ELF-1 (cell line): ENCODE measurements around the gene NFKB1.
A peak's percentile ranks its signal among the peaks of the same experiment; 100 is the strongest.
"Not testable (repeated sequence)": the region's sequence is repeated elsewhere in the genome, so short reads cannot be mapped to it uniquely, and the experiment has no call there.

ENCODE experiments used
- DNase-seq: peaks from one replicate; pipeline ENCODE4 v3.0.0-alpha.2; 2016; ENCODE audit warnings: low read depth, low spot score

The NFKB1 gene

DNA sequence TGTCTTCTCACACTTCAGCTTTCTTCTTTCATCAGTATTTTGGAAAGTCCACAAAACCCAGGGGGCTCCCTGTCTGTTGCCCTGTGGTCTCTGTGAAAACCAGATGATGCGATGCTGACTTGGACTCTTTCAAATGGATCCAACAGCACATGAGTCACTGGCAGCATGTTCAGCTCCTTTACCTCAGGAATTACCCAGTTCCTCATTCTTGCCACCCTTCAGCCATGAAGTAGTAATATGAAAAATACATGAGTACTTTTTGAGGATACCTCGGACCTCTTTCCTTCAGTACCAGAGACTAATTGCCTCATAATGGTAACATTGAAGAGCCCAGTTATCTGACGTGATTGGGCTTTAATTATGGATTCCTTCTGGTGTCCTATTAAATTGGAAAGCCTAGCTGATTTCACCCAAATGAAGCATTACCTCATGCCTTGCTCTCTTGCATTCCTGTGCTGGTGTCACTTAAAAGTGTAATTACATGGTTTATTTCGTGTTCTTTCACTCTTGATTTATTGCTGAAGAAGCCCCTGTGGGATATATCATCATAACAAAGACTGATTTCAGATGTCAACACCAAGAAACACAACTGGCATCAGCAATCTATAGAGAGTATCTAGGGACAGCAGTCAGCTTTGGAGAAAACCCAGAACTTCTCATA lies 63.4 kb downstream of the NFKB1 start:
- DNase-seq: no peak

GRCh38 chr4:102565696-102566095 lies 64.5 kb downstream of the NFKB1 start:
- DNase-seq: no peak

DNA sequence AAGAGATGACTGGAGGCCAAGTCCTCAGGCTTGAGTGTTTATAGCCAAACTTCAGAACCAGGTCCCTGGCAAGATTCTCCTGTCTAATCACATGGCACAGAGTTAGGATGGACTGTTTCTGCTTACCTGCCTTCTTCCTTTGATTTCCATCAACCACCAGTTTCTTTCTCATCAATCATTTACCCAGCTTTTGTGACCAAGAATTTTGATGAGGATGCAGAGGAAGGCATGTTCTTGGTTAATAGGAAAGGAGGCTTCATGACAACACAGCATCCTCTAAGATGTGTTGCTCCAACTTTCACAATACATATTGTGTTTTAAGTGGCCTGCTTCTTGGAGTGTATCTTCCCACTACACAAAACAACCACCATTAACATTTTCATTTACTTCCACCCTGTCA lies 65.3 kb downstream of the NFKB1 start:
- no peak for DNase-seq

GRCh38 chr4:102567427-102567826 lies 66.3 kb downstream of the NFKB1 start:
- DNase-seq: no peak

DNA sequence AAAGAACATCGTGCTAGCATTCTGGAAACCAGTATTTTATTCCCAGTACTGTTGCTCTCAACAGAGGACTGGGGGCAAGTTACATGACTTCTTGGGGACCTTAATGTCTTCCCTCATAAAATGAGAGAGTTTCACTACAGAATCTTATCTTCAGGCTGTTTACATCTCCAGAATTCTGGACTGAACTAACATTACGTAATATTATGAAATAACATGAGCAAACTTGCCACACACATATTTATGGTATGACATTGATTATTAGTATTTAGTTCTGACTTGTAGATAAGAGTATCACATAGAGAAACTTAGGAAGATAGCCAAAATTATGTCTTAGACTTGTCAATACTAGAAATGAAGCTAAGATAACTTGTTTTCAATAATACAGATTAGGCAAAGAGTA lies 68.0 kb downstream of the NFKB1 start:
- no peak for DNase-seq

DNA sequence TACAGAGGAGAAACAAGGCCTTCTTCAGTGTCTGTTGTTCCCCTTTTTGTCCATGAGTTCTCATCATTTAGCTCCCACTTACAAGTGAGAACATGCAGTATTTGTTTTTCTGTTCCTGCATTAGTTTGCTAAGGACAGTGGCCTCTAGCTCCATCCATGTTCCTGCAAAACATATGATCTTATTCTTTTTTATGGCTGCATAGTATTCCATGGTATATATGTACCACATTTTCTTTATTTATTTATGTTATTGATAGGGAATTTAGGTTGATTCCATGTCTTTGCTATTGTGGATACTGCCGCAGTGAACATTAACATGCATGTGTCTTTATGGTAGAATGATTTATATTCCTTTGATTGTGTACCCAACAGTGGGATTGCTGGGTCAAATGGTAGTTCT lies 69.1 kb downstream of the NFKB1 start:
- not testable (repeated sequence) for DNase-seq

DNA sequence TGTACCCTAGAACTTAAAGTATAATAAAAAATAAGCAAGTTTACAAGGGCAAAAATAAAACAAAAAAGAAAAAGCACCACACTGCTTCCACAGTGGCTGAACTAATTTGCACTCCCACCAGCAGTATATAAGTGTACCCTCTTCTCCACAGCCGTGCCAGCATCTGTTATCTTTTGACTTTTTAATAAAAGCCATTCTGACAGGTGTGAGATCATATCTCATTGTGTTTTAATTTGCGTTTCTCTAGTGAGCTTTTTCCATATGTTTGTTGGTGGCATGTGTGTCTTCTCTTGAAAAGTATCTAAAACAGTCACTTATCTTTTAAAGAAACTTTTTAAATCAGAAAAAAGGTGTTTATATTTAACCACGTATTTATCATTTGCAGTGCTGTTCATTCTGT lies 71.3 kb downstream of the NFKB1 start:
- DNase-seq: no peak

DNA sequence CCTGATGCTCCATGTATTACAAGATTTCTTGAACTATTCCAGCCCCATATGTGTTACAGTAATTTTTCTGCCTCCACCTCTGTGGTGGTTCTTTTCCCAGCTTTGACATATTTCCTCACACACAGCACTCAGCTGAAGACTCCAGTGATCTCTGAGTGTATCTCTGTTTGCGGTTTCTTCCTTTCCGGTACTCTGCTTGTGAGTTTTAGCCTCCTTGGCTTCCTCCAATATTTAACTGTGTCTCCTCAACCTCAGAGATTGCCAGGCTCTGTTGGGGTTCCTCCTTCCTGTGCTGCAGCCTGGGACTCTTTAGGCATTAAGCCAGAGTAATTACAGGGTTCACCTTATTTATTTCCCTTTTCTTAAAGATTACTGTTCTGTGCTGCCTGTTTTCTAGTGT lies 73.2 kb downstream of the NFKB1 start:
- no peak for DNase-seq

GRCh38 chr4:102575369-102576129 lies 74.4 kb downstream of the NFKB1 start:
- DNase-seq: no peak

DNA sequence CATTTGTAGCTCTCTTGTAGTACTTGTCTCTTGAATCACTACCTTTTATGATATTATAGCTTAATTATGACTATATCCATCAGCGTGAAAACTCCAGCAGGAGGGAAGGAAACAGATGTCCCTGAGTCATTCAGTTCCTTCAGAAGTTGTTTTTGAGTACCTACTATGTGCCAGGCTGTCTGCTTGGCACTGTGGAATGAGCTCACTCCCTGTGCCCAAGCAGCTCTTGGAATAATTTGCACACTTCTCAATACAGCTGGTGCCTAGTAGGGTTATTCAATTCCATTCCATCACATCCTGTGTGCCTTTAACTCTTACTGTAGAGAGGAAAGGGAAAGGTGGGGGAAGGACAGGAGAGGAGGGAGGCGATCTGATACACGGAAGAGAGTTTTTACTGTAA lies 77.1 kb downstream of the NFKB1 start:
- no peak for DNase-seq

GRCh38 chr4:102578819-102579218 lies 77.7 kb downstream of the NFKB1 start:
- peak; percentile 77 for DNase-seq

- no peak for DNase-seq
Measured at GRCh38 chr4:102579794-102580462, 78.8 kb downstream of the NFKB1 start.

- DNase-seq: no peak
Measured at GRCh38 chr4:102580463-102580842, 79.3 kb downstream of the NFKB1 start.

DNA sequence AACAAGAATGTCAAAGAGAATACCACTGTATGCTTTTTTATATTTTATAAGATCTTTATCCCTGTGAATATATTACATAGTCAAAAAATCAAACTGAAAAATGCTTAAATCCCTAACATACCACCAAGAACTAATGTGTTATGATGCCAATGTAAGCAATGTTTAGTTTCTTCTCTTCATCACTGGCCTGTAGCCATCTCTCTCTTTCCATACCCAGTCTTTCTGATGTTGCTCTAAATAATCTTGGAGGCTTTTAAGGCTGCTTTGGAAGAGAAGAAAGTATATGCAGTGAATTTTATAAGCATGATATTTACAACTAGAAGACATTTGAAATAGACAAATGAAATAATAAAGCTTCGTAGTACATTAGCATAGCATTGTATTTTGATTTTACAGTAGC lies 82.9 kb downstream of the NFKB1 start:
- no peak for DNase-seq

DNA sequence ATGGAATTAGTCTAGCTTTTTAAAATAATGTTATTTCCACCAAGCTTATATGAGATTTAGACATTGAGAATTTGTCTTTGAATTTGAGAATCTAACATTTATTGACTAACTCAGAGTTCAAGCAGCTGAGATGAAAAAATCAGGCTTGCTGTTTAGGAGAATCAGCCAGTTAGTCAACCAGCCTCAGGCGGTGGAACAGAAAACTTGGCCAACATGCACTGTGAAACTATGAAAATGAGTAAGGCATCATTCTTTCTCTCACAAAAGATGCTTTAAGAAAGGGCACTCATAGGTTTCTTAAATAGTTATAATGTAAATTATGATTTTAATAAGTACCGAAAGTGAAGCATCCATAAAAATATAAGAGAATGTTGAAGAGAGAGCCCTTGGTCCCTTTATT lies 84.2 kb downstream of the NFKB1 start:
- DNase-seq: no peak

DNA sequence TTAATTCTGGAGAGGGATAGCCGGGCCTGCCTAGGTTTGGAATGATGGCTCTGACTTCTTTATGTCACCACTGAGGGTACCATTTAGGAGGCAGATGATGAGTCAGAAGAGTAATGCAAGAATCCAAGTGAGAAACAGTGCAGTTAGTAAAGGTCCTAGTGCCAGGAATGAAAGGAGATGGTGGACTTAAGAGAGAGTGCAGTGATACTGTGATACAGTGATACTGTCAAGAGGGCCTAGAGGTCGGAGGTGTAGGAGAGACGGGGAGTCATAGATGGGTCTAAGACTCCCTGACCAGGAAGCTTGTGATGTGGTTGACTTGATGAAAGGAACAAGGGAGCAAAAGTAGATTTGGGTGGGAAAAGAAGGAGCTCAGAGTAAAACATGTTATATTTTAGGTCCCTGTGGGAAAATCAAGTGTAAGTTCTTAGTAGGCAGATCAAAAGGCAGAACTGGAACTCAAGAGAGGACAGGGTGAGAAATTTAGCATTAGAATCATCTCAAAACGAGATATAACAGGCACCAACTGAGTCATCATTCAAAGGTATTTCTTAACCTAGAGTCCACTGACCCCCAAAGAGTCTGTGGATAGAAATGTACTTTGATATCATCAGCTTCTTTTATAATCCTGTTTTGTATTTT lies 85.0 kb downstream of the NFKB1 start:
- no peak for DNase-seq

DNA sequence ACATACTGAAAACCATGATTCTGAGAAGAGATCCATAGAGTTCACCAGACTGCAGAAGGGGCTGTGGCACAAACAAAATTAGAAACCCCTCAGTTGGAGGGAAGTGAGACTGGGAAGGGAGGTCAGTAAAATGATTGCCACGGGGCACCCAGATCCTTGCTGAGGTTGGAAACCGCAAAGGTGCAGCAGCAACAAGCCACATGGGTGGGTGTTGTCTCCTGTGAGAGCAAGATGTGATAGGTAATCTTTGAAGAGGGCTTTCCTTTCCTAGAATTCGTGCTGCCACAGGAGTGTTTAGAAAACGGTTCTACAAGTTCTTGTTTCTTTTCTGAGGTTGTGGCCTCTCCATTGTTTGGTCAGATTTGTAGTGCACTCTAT lies 85.5 kb downstream of the NFKB1 start:
- DNase-seq: no peak

DNA sequence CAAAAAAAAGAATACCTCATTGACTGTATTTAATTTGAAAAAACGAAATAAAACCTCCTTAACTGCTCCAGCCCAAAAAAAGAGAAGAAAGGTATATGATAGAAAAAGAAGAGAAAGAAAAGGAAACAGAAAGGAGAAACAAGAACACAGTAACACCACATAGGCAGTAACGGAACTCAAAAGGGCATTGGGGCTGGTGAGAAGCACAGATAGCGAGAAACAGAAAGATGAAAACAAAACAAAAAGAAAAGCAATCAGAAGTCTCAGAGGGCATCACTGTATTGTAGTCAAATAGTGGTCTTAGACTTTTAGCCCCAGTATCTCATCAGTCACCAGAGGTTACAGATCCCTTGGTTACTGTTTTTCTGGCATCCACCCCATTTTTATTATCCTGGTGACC lies 88.6 kb downstream of the NFKB1 start:
- DNase-seq: no peak

- DNase-seq: no peak
Measured at GRCh38 chr4:102592256-102592655, 91.1 kb downstream of the NFKB1 start.

GRCh38 chr4:102593147-102593546 lies 92.0 kb downstream of the NFKB1 start:
- no peak for DNase-seq

- DNase-seq: no peak
Measured at GRCh38 chr4:102594000-102594399, 92.8 kb downstream of the NFKB1 start.

DNA sequence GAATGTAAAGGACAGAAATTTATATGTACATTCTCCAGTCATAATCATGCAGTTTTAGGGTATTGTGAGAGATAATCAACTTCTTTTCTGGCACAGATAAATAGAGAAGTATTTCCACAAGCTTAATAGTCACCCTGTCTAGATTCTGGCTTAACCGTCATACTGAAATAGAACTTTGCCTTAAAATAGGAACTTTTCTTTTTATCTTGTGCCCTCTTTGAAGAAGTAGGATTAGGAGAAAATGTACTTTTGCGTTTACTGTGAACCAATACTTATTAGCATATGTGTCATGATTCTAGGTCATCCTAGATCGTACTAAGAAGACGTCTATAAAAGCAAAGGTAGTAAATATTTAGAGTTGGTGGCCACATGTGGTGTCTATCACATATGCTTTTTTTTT lies 95.4 kb downstream of the NFKB1 start:
- DNase-seq: no peak
